Epidermal melanocyte (primary cell): ENCODE measurements around the gene KRT14.
"Not testable (repeated sequence)": the region's sequence is repeated elsewhere in the genome, so short reads cannot be mapped to it uniquely, and the experiment has no call there.

Experiments used
- DNase-seq: peaks from one replicate; pipeline ENCODE4 v3.0.0; 2011; ENCODE audit warnings: low spot score; ENCODE audit not compliant: insufficient read length

The KRT14 gene

DNA sequence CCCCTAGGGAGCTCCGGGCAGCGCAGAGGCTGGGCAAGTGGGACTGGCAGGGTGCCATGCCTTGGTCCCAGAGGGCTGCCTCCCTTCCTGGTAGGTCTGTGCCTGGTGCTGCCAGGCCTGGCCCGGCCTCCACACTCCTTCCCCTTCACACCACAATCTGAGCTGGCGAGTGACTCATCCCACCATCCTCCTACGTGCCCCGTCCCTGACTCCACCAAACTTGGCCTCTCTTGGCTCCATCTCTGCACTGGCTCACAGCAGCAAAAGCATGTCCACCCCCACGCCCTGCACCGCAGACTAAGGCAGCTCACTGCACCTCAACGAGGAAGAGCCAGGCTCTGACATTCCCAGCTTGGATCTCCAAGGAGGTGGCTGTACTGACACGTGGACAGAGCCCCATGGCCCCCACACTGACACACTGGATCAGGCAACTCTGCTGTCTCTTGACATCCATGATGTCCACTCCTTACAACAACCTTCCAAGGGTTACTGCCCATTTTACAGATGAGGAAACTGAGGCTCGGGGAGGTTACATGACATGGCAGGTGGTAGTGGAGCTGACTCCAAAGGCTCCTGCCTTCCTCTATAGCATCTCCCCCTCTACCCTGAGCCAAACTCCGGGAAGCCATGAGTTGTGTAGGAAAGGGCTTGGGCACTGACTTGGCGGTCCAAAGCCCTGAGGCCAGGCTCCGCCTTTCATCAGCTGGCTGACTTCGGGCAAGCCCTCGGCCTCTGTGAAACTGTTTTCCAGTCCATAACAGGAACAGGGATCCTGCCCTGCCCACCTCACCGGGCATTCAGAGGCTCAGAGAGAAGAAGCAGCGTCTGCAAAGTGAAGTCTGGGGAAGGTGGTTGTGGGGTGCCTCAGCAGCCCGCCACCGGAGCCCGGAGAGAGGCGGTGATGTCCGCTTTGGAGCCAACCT, 38.5 kb downstream of the KRT14 start:
- DNase-seq: peak; percentile 47

DNA sequence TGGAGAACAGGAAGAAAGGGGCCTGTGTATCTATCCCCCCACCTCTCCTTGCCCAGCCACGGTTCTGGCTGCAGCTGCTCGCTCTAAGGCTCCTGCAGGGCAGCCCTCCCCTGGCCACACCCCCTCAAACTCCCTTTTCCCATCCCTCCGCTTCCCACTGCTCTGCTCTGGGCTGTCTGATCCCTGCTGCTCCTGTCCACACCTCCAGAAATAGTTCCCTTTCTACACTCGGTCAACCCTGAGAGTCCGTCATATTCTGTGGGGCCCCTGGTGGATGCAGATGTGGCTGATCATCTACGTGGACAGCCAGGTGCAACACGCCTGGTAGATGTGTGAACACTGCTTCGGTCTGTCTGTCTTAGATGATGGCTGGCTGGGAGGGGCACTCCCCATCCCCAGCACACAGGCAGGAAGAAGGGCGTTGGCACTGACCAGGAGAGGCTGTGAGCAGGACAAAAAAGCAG, 39.3 kb downstream of the KRT14 start:
- no peak for DNase-seq

DNA sequence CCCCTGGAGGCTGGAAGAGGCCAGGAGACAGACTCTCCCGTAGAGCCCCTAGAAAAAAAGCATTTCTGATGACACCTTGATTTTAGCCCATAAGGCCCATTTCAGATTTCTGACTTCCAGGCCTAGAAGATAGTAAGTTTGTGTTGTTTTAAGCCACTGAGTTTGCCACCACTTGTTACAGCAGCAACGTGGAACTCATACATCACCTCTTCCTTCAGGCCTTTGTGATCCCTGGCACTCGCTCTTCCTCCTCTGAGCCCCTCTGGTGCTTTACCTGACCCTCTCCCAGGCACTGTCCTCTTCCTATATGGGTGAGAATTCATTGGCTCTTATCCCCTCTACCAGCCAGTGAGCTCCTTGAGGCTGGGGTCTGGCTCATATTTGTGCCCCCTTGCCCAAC, 39.9 kb downstream of the KRT14 start:
- no peak for DNase-seq

DNA sequence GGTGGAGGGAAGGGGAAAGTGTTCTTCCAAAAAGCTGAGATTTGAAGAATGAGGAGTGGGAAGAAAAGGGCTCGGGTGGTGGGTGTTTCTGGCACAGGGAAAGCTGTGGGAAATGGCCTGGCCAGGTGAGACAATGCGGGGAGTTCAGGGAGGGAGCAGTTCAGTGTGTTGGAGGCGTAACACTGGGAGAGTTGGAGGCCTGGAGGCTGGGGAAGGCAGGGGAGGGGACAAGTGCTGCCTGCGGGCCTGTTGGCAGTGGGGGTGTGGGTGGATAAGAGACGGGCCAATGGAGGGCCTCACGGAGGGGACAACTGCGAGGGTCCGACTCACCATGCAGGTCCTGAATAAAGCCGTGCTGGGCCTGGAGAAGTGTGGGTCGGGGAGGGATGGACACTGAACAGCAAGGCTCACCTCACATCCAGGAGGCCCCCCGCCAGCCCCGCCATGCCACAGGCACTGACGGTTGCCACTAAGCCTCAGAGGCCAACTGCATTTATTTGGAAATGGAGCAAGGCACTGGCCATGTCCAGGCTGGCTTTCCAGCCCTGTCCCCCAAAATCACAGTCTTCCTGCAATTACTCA, 40.8 kb downstream of the KRT14 start:
- DNase-seq: no peak

DNA sequence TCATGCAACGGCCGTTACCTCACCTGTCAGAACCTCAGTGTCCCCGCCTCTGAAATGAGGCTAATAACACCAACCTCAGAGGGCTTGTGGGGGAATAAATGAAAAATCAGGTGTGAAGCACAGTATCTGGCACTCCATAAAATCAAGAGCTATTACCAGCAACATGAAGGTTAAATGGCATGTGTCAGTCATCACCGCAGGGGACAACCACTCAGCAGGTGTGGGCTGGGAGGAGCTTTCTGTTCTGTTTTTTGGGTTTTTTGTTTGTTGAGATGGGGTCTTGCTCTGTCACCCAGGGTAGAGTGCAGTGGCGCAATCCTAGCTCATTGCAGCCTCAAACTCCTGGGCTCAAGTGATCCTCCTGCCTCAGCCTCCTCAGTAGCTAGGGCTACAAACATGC, 41.8 kb downstream of the KRT14 start:
- DNase-seq: no peak

DNA sequence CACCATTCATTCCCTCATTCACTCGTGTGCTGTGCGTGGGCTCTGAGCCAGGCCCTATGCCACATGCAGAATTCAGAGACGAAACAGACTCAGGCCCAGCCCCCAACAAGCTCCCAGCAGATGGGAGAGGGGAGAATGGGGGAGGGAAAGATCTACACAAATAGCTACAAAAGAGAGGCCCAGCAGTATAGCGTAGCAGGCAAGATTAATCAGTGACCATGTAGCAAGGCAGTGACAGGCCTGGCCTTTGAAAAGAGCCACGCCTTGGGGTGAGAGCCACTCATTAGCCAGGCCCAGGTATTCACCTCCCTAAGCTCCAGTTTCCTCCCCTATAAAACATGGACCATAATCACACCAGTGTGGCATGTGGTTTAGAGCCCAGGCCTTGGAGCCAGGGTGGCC, 42.2 kb downstream of the KRT14 start:
- DNase-seq: no peak

DNA sequence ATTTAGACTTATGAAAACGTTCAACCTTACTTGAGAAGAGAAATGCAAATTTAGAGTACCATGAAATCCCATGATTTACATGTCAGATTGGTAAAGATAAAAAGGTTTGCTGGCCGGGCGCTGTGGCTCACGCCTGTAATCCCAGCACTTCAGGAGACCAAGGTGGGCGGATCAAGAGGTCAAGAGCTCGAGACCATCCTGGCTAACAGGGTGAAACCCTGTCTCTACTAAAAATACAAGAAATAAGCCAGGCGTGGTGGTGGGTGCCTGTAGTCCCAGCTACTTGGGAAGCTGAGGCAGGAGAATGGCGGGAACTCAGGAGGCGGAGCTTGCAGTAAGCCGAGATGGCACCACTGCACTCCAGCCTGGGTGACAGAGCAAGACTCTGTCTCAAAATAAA, 43.9 kb downstream of the KRT14 start:
- not testable (repeated sequence) for DNase-seq

DNA sequence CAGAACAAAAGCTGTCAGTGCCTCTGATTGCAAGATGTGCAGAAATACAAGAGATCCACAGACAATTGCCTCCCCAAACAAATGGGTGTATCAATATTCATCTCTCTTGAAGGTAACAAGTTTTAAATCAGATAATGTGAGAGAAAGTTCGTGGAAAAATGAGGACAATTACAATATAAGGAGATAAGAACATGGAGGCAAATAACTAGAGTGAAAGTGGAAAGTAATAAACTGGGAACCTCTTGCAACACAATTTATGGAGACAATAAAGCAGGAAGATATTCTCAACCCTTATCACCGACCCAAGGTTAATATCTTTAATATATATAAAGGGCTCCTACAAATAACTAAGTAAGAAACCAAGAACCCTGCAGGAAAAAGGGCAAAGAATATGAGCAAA, 44.3 kb downstream of the KRT14 start:
- DNase-seq: no peak

DNA sequence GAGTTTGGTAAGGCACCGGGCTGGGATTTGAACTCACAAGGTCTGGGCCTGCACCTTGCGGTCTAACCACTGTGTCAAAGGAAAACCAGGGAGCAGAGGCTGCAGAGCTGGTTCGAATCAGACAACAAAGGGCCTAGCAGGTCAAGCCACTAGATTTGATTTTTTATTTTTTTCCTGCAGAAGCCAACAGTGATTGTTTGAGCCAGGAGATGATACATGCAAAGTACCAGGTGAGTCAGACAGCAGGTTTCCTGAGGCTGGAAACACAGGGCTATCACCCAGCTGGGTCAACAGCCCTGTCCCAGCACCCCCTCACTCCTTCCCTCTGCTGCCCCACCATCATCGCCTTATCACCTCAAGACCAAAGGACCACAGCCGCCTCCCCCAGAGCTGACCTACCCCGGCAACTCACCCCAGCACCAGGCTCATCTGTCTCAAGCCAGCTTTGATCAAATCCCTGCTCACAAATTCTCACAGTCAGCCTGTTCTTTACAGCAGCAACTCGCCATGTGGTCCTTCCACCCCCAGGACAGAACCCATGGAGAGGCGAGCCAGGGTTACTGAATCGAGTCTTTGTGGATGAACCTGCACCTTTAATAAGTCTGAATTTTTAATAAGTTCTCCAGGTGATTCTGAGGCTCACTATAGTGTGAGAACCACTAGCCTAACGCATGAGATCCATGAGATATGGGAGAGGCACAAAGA, 45.6 kb downstream of the KRT14 start:
- no peak for DNase-seq

DNA sequence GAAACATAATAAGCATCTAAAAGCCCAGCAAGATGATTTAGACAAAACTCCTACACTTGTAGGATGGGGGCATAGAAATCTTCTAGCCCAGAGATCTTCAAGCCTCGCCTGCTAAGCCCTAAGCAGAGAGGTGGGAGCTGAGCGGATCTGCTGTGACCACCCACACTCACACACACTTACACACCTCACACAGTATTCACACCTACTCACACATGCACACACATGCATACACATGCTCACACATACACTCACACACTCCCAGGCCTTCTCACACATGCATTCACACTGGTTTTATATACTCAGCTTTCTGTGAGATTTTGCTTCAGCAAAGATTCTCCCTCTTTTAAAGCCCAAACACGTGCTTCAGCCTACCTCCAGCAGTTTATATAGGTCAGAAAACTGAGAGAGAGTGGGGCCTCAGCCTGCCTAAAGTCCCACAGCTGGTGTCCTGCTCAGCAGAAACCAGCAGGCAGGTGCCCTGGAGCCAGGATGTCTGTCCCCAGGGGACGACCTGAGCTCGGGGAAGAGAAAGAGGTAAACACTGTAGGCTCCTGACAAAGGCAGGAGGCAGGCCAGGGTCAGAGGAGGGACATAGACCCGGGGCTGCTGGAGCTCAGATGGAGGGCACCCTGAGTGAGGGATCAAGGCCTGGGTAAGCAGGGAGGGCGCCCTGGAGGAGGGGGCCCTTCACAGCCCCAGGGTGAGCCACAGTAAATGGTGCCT, 46.6 kb downstream of the KRT14 start:
- no peak for DNase-seq

DNA sequence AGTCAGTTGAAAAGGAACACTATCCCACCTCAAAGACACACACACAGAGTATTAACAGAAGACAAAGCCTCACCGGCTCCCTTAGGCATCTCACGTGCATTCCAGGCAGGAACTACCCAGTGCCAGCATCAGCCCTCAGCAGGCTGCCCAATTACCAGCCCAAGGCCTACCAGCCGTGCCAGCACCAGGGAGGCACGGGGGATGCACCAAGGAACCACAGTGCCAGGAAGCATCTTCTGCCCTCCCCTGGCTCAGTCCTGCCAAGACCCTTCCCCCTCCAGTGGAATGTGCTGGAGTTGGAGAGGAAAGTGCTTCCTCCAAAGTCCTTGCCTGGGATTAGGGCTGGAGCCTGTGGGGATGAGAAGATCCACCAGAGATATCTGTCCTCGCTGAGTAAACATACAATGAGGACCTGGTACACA, 47.6 kb downstream of the KRT14 start:
- no peak for DNase-seq

DNA sequence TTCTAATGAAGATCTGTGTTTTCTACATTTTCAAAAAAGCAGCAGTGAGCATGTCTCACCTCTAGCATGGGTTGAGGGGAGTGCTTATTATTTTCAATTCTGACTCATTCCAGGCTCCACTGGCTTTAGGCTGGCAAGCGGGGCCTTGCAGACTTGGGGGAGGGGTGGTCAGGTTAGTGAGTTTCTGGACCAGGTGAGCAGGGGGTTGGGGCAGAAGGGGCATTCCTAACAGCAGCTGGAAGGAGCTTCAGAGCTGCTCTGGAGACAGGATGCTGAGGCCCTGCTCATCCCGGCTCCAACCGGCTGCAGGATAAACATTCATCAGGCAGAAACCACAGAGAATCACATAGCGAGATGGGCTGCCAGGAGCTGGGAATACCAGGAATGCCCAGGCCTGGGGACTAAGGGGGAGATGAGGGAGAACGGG, 48.1 kb downstream of the KRT14 start:
- no peak for DNase-seq

DNA sequence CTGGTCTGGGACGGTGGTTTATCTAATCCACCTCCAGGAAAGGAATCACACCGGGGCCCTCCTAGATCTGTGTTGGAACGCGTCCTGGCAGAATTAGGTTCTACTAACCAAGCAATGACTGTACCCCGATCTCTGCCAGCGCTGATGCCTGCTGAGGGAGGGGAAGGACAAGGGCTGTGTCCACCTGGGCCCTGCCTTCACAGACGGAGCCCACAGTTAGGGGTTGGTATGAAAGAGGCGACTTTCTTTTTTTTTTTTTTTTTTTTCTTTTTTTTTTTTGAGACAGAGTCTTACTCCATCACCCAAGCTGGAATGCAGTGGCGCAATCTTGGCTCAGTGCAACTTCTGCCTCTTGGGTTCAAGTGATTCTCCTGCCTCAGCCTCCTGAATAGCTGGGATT, 48.7 kb downstream of the KRT14 start:
- DNase-seq: no peak

DNA sequence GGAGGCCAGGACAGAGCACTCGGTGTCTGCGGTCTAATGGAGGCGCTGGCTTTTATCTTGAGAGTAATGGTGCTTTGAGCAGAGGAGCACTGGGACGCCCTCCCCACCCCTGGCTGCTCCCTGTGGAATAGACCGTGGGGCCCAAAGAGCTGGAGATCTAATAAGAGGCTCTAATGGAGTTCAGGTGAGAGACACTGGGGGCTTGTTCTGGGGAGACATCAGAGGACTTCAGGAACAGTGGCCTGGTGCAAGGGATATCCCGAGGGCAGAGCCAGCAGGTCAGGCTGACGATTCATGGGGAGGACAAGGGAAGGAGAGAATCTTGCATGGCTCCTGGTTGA, 49.1 kb downstream of the KRT14 start:
- DNase-seq: no peak

DNA sequence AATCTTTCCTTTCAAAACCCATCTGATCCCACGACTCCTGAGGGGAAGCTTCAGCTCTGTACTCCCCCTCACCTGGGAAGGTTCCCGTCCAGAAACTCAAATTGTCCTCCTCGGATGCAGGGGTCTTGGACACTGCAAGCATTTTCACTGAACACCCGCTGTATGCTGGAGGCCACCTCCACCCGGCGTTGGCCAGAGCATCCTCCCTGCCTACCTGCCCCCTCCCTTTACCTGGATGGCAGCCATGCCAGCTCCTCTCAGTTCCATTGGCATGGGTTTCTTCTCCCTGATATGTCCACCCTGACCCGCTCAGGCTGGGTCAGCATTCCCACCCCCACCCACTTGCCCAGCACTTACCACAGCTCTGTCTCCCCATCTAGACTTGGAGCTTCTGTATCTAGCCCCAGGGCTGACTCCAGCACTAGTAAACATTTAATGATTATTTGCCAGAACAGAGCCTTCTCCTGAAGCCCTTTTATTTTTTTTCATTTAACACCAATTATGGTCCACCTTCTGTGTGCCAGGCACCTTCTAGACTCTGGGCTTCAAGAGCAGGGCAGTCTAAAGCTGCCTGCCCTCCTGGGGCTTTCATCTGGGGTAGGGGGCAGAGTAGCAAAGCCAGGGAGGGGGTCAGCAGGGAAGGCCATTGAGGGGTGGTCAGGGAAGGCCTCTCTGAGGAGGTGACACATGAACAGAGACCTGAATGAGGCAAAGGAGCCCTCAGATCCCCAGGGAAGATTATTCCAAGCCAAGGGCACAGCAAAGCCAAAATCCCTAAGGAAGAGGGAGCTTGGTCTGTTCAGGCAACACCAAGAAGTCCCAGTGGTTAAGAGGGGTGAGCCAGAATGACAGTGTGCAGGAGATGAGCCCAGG, 49.7 kb downstream of the KRT14 start:
- DNase-seq: no peak

DNA sequence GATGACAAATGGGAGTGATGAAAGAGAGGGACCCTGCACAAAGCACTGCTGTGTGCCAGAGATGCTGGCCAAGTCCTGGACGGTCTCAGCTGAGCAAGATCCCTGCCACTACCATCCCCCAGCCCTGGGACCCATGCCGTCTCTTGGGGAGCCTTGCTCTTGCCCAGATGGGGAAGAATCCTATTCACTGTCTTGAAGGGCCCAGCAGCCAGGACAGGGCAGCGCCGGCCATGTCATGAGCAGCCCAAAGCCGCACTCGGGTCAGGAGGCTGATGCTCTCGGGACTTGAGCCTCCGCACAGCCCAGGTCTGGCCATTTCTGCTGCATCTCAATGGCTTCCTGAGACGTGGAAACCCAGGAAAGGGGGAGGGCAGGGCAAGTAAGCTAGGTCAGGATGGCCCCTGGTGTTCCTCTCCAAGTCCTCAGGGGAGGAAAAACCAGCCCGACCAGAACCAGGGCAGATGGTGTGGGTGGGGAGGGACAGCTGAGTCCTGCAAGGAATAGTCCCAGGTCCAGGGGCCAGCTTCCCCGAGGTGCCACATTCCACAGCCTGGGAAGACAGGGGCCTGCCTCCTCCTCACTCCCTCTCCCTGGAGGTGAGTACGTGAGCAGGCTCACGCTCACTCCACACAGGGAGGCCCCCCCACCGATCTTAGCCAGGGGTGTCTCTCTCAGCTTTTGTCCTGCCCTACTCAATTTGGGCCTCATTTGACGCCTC, 50.8 kb downstream of the KRT14 start:
- DNase-seq: no peak

DNA sequence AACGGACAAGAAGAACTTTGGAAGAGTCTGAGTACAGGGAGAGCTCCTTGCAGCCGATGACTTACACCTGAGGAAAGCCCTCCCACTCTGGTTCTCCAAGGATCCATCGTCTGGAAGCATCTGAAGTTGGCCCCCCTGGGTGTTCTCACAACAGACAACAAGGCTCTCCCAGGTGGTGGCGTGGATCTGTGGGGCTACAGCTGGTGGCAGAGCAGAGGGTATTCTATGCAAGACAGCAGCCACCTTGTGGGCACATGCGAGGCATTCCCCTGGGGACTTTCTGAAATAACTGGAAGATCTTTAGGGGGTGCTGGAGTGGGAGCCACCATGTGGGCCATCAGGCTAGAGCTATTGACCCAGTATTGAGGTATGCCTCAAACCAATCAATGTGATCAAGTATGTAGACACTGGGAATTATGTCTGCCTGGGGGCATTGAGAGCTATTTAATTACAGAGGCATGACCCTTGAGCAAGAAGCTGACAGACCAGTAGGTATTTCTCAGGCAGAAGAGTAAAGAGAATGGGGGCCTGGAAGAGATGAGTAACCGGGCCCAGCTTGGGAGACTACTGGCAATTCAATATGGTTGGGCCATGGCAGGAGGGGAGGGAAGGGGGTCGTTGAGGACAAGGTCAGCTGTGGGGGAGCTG, 51.7 kb downstream of the KRT14 start:
- no peak for DNase-seq

DNA sequence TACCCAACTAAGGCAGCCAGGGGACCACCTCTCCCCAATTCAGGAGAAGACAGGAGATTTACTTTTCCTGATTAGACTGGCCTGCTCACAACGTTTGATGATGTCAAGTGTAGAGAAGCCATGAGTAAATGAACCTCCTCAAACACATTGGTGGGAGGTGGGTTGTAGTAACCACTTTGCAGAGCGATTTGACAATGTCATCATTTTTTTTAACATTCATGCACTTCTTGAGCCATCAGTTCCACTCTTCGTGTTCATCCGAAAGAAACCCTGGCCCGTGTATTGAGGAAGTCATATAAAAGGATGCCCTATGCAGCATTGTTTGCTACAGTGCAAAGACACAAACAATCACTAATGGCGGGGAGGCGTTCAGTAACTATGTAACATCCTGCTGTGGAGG, 53.1 kb downstream of the KRT14 start:
- DNase-seq: no peak

DNA sequence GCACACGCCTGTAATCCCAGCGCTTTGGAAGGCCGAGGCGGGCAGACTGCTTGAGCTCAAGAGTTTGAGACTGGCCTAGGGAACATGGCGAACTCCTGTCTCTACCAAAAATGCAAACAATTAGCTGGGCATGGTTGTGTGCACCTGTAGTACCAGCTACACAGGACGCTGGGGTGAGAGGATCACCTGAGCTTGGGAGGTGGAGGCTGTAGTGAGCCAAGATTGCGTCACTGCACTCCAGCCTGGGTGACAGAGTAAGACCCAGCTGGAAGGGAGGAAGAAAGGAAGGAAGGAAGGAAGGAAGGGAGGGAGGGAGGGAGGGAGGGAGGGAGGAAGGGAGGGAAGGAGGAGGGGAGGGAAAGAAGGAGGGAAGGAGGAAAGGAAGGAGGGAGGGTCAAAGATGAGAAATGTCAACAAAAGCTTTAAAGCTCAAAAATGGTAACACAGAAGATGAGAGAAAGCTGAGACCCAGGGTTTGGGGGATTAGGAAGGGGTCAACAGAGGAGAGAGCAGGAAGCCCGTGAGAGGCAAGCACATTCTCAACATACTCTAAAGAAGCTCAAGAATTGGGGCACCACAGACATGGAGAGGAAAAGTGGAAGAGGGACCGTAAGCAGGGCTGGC, 53.6 kb downstream of the KRT14 start:
- DNase-seq: no peak
